IPS DF 19.7 (cell line): ENCODE data around the gene EMP3.
"Not testable (repeated sequence)": the region's sequence is repeated elsewhere in the genome, so short reads cannot be mapped to it uniquely, and the experiment has no call there.

Experiments
- DNase-seq: peaks from one replicate; pipeline ENCODE4 v3.0.0-alpha.2; 2013; ENCODE audit warnings: low read depth, low spot score

EMP3 gene

DNA sequence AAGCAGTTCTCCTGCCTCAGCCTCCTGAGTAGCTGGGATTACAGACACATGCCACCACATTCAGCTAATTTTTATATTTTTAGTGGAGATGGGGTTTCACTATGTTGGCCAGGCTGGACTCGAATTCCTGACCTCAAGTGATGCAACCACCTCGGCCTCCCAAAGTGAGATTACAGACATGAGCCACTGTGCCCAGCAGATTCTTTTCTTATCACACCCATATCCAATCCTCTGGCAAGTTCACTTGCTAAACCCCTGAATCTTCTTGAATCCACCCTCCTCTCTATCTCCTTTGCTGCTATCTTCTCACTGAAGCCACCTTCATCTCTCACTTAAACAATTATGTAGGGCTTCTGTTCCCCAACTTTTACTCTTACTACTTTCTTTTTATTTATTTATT, 20.8 kb downstream of the EMP3 start:
- no peak for DNase-seq

DNA sequence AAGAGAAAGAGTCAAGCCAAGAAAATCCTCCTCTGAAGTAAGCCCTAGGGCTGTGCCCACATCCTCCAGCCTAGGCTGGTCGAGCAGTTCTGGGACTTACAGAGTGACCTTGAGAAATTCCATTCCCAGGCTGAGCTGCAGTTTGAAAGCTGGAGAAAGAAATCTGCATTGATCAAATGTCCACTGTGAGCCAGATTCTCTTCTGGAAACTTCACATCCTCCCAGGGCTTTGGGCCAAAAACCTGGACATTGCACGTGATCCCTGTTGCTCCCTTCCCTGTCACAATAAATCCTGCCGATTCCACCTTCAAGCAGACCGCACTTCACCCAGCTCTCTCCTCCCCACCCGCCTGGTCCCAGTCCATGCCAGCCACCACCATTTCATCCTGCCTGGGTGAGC, 22.7 kb downstream of the EMP3 start:
- no peak for DNase-seq

DNA sequence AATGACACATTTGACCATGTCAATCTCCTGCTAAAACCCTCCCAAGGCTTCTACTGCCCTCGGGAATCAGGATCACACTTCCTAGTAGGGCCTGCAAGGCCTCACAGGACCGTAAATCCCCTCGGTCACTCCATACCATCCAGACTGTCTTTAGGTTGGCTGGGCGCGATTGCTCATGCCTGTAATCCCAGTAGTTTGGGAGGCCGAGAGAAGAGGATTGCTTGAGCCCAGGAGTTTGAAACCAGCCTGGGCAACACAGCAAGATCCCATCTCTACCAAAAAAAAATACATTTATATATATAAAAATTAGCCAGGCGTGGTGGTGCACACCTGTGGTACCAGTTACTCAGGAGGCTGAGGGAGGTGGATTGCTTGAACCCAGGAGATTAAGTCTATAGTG, 23.4 kb downstream of the EMP3 start:
- DNase-seq, result no peak

DNA sequence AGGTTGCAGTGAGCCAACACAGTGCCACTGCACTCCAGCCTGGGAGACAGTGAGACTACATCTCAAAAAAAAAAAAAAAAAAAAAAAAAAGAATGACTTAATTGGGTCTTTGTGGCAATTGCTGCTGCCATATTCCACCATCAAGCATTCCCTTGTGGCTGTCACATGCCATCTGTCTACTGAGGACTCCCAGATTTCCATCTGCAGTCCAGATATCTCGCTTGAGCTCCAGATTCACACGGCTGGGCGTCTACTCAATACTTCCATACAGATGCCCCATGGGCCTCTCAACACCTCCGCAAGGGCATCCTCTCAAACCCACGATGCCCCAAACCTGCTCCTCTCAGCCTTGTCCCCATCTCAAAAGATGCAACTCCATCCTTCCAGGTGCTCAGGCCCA, 25.5 kb downstream of the EMP3 start:
- DNase-seq, result no peak

DNA sequence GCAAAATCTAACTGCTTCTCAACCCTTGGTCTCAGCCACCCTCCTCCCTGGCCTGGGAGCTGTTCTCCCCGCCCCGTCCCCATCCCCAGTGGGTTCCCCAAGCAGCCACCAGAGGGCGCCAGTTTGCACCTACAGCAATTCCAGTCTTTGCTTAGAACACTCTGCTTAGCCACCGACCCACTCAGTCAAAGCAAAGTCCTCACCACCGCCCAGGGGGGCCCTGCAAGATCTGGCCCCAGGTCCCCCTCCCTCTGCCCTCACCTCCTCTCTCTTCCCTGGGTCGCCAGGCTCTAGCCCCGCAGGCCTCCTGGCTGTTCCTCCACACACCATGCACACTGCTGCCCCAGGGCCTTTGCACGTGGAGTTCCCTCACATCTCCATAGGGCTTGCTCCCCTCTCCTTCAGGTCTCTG, 26.0 kb downstream of the EMP3 start:
- no peak for DNase-seq

DNA sequence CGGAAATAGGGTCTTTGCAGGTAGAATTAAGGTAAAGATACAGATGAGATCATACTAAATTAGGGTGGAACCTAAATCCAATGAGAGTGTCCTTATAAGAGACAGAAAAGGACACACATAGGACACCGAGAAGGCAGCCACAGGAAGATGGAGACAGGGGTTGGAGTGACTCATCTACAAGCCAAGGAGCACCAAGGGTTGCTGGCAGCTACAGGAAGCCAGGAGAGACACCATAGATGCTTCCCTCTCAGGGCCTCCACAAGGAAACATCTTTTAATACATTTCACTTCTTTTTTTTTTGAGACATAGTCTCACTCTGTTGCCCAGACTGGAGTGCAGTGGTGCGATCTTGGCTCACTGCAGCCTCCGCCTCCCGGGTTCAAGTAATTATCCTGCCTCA, 28.3 kb downstream of the EMP3 start:
- DNase-seq, result no peak

DNA sequence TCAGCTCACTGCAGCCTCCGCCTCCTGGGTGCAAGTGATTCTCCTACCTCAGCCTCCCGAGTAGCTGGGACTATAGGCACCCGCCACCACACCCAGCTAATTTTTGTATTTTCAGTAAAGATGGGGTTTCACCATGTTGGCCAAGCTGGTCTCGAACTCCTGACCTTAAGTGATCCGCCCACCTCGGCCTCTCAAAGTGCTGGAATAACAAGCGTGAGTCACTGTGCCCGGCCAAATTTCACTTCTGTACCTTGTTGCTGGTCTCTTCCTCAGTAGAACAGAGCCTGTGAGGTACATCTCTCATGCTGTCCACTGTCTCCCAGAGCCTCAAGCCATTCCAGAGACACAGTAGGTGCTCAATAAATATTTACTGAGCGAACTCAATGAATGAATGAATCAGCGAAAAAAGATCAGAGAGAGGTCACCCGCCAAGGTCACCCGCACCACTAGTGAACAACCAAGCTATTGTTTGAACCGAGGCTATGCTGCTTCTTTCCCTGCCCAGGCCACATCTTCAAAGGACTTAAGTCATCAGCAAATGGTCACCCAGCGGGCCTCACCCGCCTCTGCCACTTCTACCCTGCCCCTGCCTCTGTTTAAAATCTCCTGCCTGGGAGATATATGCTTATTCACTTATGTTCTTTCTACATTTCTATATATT, 29.1 kb downstream of the EMP3 start:
- no peak for DNase-seq

DNA sequence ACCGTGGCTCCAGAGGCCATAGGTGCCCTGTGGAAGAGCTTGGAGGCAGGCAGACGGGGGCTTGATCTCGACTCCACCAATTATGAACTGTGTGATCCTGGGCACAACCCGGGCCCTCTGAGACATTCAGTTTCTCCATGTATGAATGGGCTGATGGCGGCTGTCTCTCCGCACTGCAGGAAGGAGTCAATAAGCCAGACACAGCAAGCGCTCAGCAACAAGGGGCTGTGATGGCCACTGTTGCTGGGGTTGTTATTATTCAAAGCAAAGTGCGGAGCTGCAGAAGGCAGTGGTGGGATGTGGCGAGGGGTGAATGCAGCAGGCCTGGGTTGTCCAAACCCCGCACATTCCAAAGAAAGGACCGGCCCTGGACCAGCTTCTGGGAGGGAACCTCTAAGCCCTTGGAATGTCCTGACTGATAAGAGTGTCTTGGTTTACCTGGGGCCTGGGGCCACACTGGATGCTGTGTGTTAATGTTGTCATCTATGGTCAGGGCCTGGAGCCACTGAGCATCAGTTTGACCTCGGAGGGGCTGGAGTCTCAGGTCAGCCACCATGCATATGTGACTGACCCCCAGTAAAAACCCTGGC, 30.1 kb downstream of the EMP3 start:
- no peak for DNase-seq

DNA sequence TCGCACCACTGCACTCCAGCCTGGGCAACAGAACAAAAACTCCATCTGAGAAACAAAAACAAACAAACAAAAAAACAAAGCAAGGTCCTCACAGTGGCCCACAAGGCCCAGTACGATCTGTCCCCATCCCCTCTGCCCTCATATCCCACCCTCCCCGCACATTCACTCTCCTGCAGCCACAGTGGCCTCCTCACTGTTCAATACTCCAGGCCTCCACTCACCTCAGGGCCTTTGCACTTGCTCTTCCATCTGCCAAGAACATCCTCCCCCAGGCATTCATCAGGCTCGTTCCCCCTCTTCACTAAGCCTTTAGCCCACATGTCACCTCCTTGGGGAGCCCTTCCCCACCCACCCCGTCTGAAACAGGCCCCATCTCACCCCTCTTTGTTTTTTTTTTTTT, 33.8 kb downstream of the EMP3 start:
- no peak for DNase-seq

DNA sequence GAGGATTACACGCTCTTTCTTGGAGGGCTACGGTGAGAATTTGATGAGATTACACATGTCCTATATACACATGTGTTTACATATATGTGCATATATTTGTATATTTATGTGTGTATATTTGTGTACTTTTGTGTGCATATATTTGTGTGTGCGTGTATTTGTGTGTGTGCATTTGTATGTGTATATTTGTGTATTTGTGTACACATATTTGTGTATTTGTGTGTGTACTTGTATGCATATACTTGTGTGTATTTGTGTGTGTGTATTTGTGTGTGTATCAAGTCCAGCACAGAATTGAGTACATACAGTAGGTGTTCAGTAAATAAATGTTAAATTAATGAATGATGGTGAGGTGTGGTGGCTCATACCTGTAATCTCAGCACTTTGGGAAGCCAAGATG, 36.6 kb downstream of the EMP3 start:
- no peak for DNase-seq

DNA sequence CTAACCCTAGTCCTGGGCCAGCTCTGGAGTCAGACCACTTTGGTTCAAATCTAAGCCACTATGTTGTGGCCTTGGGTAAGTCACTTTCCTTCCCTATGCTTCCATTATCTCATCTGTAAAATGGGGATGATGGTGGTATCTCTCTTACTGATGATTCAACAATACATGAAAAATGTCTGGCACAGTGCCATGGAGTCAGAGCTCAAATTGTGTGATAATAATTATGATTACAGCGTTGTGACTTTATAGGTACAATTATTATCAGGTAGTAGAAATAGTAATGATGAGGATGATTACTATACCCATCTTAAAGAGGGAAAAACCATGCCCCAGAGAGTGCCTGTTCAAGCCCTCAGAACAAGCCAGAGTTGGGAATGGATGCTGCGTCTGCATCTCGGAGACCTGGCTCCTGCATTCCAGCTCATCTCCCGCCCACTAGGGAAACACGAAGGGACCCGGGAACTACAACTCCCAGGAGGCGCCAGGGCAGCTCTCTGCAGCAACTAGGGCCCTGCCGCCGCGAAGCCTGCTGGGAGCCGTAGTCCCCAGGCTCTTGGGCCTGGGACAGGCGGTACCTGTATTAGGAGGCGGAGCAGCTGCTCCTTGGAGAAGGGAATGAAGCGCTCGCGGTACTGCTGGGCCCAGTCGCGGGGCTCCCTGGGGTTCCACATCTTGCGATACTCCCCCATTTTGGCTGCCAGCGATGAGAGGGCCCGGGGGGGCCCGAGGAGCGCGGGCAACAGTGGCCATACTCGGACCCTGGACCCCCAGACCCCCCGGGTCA, 37.6 kb downstream of the EMP3 start:
- peak; percentile 92 for DNase-seq

DNA sequence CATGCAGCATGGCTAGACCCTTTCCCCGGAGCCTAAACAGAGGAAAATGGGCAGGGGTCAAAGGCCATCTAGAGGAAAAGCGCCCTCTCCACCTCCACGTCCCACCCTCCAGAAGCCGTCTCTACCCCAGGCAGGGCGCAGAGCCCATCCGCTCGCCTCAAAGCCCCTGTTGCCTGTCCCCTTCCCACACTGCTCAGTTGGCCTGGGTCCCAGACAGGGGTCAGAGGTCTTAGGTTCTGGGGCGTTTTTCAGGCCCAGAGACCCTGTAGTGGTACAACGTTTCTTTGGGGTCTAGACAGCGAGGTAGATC, 38.1 kb downstream of the EMP3 start:
- no peak for DNase-seq

DNA sequence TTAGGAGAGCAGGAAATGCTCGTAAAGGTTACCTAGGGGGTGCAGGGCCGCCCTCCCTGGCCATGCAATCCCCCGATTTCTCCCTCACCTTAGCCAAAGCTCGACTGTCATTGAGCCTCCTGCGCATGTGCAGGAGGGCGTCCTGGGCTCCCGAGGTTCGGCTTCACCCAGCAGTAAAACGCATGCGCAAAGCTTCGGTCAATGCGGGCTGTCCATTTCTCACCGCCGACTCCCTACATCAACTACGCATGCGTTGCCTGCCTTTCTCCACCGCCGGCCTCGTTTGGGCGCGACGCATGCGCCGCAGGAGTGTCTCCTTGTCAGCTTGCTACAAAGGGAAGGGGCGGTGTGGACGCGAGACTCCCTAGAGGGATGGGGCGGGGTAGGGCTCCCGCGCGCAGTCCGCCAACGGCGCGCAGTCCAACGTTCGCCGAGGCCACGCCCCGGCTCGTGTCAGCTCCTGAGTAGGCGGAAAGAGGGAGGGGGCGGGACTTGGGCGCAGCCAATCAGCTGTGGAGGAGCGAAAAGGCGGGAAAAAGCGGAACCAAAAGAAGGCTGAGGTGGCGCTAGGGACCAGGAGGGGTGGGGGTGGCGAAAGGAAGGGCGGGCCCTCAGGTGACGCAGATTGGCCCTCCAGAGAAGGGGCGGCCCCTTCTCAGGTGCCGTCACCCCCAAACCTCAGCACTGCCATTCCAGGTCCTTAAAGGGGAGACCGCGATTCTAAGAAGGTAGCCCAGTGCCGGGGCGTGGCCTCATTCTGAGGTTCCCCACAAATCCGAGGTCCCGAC, 38.7 kb downstream of the EMP3 start, which contains the start of the genes SYNGR4 and TMEM143:
Gene SYNGR4 (plus strand): TSS at position 558 of the 788 bp plus-strand sequence. CDS start 1,476 bp downstream, outside the sequence.
Gene TMEM143 (minus strand): TSS at position 131 of the 788 bp plus-strand sequence. CDS start 20 bp downstream, at position 111.
- DNase-seq, result peak; percentile 96

DNA sequence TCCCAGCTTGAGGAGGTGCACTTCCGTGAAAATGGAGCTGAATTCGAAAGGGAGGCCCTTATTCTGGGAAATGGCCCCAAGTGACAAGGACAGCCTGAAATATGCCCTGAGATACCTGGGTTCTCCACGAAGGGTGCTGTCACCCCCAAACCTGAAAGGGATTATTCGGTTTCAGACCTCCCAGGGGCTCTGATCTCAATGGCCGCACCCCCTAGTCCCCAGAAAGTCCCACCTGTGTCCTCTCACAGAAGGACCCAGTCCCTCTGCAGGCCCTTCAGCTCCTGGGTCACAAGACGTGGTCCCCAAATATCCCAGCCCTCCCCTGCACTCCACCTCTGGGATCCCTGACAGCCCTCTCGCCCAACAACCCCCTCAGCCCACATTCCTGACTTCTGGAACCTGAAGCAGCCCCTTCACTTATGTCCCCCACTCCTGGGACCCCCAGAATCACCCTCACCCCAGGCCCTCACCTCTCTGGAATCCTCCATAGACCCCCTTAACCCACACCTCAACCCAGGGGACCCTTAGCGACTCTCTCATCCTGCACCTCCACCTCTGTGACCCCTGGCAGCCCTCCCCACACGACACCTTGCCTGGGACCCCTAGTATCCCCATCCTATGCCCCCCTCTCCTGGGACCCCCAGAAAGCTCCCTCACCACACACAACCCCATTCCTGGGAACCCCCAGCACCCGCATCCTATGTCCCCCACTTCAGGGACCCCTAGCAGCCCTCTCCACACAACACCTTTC, 39.4 kb downstream of the EMP3 start:
- no peak for DNase-seq

DNA sequence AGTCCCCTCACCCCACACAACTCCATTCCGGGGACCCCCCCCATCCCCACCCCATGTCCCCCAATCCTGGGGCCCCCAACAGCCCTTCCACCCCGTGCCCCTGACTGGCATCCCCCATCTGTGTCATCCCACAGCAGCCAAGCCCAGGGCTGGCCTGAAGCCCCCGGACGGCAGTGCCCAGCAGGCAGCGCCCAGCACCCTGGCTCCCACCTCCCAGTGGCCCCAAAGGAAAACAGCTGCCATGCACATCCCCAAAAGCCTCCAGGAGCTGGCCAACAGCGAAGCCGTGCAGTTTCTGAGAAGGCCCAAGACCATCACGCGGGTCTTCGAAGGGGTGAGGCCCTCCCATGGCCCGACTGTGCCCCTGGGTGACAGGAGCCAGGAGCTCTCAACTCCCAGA, 40.2 kb downstream of the EMP3 start:
- DNase-seq, result no peak

DNA sequence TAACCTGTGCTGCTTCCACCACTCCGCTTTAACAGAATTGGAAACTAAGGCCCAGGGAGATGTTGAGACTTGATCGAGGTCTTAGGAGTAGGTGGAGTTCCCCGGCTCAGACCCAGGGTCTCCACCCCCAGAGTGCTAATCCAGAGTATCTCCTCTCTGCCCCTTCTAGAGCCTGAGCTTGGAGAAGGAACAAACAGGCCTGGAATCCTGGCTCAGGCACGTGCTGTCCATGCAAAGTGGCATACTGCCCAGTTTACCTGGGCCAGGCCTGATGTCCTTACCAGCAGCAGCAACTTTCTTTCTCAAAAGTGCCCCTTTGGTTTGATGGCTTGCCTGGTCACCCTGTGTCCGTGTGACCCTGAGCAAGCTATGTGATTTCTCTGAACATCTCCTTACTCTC, 42.5 kb downstream of the EMP3 start:
- DNase-seq, result no peak

DNA sequence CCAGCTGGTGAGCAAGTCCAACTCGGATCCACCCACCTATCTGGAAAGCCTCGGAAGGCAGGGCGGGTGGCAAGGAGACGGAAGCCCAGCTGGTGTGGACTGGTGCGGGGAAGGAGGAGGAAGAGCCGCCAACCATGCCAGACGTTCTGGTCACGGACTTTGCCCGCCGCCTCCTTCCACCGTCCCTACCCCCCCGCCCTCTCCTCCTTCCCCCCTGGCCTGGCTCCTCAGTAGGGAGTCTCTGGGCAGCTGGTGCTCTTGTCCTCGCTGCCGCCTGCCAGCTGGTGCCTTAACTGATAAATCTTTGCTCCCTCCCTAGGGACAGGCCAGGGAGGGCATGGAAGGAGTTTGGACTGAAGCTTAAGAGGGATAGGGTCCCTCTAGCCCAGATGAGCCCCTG, 43.6 kb downstream of the EMP3 start:
- no peak for DNase-seq

DNA sequence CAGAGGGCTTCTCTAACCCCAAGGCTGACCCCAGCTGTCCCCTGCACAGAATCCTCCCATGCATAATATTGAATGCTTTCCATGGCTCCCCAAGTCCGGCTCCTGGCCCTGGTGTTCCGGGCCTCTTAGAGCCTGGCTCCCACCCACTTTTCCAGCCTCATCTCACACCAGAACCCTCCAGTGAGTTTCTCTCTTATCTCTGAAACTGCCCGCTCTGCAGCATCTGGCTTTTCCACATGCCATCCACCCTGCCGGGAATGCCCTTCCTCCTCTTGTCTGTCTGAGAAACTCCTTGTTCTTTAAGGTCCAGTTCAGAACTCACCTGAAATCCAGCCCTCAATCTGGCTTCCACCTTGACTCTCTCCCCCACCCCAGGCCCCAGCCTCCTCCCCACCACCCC, 45.6 kb downstream of the EMP3 start:
- no peak for DNase-seq

DNA sequence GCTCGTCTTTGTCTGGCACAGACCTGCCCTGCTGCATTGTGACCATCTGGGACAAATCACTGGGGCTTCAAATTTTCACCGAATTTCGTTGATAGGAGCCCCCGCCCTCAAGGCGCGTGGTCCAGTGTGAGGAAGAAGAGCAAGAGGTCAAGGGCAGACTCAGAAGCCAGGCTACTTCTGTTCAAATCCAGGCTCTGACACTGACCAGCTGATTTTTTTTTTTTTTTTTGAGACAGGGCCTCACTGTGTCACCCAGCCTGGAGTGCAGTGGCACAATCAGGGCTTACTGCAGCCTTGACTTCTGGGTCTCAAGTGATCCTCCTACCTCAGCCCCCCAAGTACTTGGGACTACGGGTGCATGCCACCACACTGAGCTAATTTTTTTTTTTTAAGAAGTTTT, 46.0 kb downstream of the EMP3 start:
- no peak for DNase-seq

DNA sequence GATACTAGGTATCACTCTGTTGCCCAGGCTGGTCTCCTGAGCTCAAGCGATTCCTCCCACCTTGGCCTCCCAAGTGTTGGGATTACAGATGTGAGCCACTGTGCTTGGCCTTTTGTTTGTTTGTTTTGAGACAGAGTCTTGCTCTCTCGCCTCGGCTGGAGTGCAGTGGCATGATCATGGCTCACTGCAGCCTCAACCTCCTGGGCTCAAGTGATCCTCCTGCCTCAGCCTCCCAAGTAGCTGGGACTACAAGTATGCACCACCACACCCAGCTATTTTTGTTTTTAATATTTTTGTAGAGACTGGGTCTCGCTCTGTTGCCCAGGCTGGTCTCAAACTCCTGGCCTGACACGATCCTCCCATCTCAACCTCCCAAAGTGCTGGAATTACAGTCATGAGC, 46.4 kb downstream of the EMP3 start:
- DNase-seq, result not testable (repeated sequence)

DNA sequence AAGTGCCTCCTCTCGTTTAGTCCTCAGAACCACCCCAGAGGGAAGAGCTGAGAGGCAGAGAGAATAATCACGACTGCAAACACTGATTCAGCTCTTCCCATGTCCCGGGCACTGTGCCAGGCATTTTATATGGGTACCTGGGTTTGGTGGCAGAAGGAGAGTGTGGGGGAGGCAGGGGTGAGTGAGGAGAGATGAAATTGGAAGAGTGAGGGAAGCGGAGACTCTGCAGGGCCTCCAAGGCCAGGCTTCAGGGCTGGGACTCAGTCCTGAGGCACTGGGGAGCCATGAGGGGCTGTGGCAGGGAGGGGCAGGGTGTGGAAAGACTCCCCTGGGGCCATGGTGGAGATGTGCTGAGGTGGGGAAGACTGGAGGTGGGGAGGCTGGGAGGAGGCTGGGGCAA, 47.6 kb downstream of the EMP3 start:
- DNase-seq, result no peak

DNA sequence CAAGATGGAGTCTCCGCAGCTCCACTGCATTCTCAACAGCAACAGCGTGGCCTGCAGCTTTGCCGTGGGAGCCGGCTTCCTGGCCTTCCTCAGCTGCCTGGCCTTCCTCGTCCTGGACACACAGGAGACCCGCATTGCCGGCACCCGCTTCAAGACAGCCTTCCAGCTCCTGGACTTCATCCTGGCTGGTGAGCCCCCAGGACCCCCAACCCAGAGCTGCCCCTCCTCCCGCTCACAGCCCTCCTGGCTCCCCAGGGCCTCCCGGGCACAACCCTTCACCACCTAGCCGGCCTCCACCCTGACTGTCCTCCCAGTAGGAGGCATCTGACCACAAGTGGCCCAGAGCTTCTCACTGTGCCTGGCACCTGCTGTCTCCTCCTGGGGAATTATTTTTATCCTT, 48.2 kb downstream of the EMP3 start:
- no peak for DNase-seq
